ENCODE measurements around the gene PIK3C2G.
A peak's percentile ranks its signal among the peaks of the same experiment; 100 is the strongest.

The PIK3C2G gene

GRCh38 chr12:18415227-18415626, 153.9 kb downstream of the PIK3C2G start:
- DNase-seq (ENCODE audit: low spot score) = no peak
- no peak for FAIRE-seq

- no peak for FAIRE-seq
- no peak for DNase-seq (ENCODE audit: low spot score)
Observed at GRCh38 chr12:18416412-18416811, 155.1 kb downstream of the PIK3C2G start.

GRCh38 chr12:18419311-18419710, 158.0 kb downstream of the PIK3C2G start:
- FAIRE-seq (peak; percentile 27), DNase-seq (ENCODE audit: low spot score) (no peak)

- DNase-seq (ENCODE audit: low spot score) (no peak), FAIRE-seq (no peak)
Observed at GRCh38 chr12:18421867-18422266, 160.5 kb downstream of the PIK3C2G start.

- DNase-seq (ENCODE audit: low spot score) (no peak), FAIRE-seq (no peak)
Observed at GRCh38 chr12:18422871-18423270, 161.6 kb downstream of the PIK3C2G start.

- FAIRE-seq = no peak
- DNase-seq (ENCODE audit: low spot score) = no peak
Observed at GRCh38 chr12:18424857-18425256, 163.5 kb downstream of the PIK3C2G start.

- DNase-seq (ENCODE audit: low spot score) (no peak), FAIRE-seq (no peak)
Observed at GRCh38 chr12:18427520-18427919, 166.2 kb downstream of the PIK3C2G start.

- FAIRE-seq = no peak
- peak; percentile 36 for DNase-seq (ENCODE audit: low spot score)
Observed at GRCh38 chr12:18428416-18428815, 167.1 kb downstream of the PIK3C2G start.

GRCh38 chr12:18429366-18429765, 168.0 kb downstream of the PIK3C2G start:
- FAIRE-seq (no peak), DNase-seq (ENCODE audit: low spot score) (no peak)

GRCh38 chr12:18430425-18431048, 169.2 kb downstream of the PIK3C2G start:
- no peak for FAIRE-seq
- DNase-seq (ENCODE audit: low spot score) = peak; percentile 35

- no peak for FAIRE-seq
- no peak for DNase-seq (ENCODE audit: low spot score)
Observed at GRCh38 chr12:18431771-18432170, 170.5 kb downstream of the PIK3C2G start.

- no peak for DNase-seq (ENCODE audit: low spot score)
- no peak for FAIRE-seq
Observed at GRCh38 chr12:18432206-18432605, 170.9 kb downstream of the PIK3C2G start.

- no peak for FAIRE-seq
- DNase-seq (ENCODE audit: low spot score) = no peak
Observed at GRCh38 chr12:18436170-18436569, 174.9 kb downstream of the PIK3C2G start.

GRCh38 chr12:18439541-18439940, 178.2 kb downstream of the PIK3C2G start:
- no peak for DNase-seq (ENCODE audit: low spot score)
- no peak for FAIRE-seq

- DNase-seq (ENCODE audit: low spot score) (no peak), FAIRE-seq (no peak)
Observed at GRCh38 chr12:18443768-18444437, 182.6 kb downstream of the PIK3C2G start.

GRCh38 chr12:18446061-18446644, 184.8 kb downstream of the PIK3C2G start:
- FAIRE-seq (no peak), DNase-seq (ENCODE audit: low spot score) (no peak)

GRCh38 chr12:18454330-18454729, 193.0 kb downstream of the PIK3C2G start:
- FAIRE-seq (no peak), DNase-seq (ENCODE audit: low spot score) (no peak)

- FAIRE-seq = no peak
- no peak for DNase-seq (ENCODE audit: low spot score)
Observed at GRCh38 chr12:18456344-18456743, 195.0 kb downstream of the PIK3C2G start.

- DNase-seq (ENCODE audit: low spot score) = no peak
- no peak for FAIRE-seq
Observed at GRCh38 chr12:18457362-18457761, 196.0 kb downstream of the PIK3C2G start.

- DNase-seq (ENCODE audit: low spot score) = no peak
- no peak for FAIRE-seq
Observed at GRCh38 chr12:18461758-18462157, 200.4 kb downstream of the PIK3C2G start.

- DNase-seq (ENCODE audit: low spot score) (no peak), FAIRE-seq (no peak)
Observed at GRCh38 chr12:18462442-18462841, 201.1 kb downstream of the PIK3C2G start.

- FAIRE-seq = no peak
- DNase-seq (ENCODE audit: low spot score) = no peak
Observed at GRCh38 chr12:18467620-18468245, 206.4 kb downstream of the PIK3C2G start.

All from urothelium cell line (cell line).